Measurements from ENCODE around the gene IGF2.

The IGF2 gene

GRCh38 chr11:2103668-2104523 lies 35.3 kb downstream of the IGF2 start:
- DNase-seq (ENCODE audit: low spot score): no peak

GRCh38 chr11:2102883-2103213 lies 36.3 kb downstream of the IGF2 start:
- no peak for DNase-seq (ENCODE audit: low spot score)

GRCh38 chr11:2102132-2102882 lies 36.9 kb downstream of the IGF2 start:
- no peak for DNase-seq (ENCODE audit: low spot score)

- DNase-seq (ENCODE audit: low spot score): no peak
These were observed 38.0 kb downstream of the IGF2 start for GRCh38 chr11:2101171-2101675.

- DNase-seq (ENCODE audit: low spot score): no peak
These were observed 38.6 kb downstream of the IGF2 start for GRCh38 chr11:2100361-2101170.

- DNase-seq (ENCODE audit: low spot score): no peak
These were observed 39.5 kb downstream of the IGF2 start for GRCh38 chr11:2099516-2100349.

GRCh38 chr11:2098691-2099515 lies 40.3 kb downstream of the IGF2 start:
- no peak for DNase-seq (ENCODE audit: low spot score)

GRCh38 chr11:2097998-2098690 lies 41.0 kb downstream of the IGF2 start:
- DNase-seq (ENCODE audit: low spot score): no peak

GRCh38 chr11:2097356-2097997 lies 41.7 kb downstream of the IGF2 start:
- DNase-seq (ENCODE audit: low spot score): peak; percentile 65

GRCh38 chr11:2096919-2097301 lies 42.3 kb downstream of the IGF2 start:
- DNase-seq (ENCODE audit: low spot score): peak; percentile 39

- DNase-seq (ENCODE audit: low spot score): peak; percentile 54
These were observed 42.9 kb downstream of the IGF2 start for GRCh38 chr11:2096011-2096918.

GRCh38 chr11:2095542-2095941 lies 43.6 kb downstream of the IGF2 start:
- DNase-seq (ENCODE audit: low spot score): no peak

- no peak for DNase-seq (ENCODE audit: low spot score)
These were observed 44.0 kb downstream of the IGF2 start for GRCh38 chr11:2095198-2095520.

- no peak for DNase-seq (ENCODE audit: low spot score)
These were observed 44.6 kb downstream of the IGF2 start for GRCh38 chr11:2094354-2095197.

GRCh38 chr11:2093575-2094353 lies 45.4 kb downstream of the IGF2 start:
- DNase-seq (ENCODE audit: low spot score): peak; percentile 39

- DNase-seq (ENCODE audit: low spot score): peak; percentile 52
These were observed 46.2 kb downstream of the IGF2 start for GRCh38 chr11:2092956-2093412.

GRCh38 chr11:2092464-2092910 lies 46.7 kb downstream of the IGF2 start:
- DNase-seq (ENCODE audit: low spot score): no peak

All from GM03348 (cell line).